ENCODE results near the gene METTL15.
"Not testable (repeated sequence)": the region's sequence is repeated elsewhere in the genome, so short reads cannot be mapped to it uniquely, and the experiment has no call there.

METTL15 gene

GRCh38 chr11:28303477-28304191 lies 195.4 kb downstream of the METTL15 start:
- DNase-seq = no peak

GRCh38 chr11:28315440-28315839 lies 207.3 kb downstream of the METTL15 start:
- no peak for DNase-seq

GRCh38 chr11:28318871-28319270 lies 210.7 kb downstream of the METTL15 start:
- DNase-seq = no peak

- DNase-seq = no peak
These were observed 215.4 kb downstream of the METTL15 start for GRCh38 chr11:28323621-28324020.

GRCh38 chr11:28332393-28332792 lies 224.2 kb downstream of the METTL15 start:
- not testable (repeated sequence) for DNase-seq

GRCh38 chr11:28337701-28338100 lies 229.5 kb downstream of the METTL15 start:
- DNase-seq = no peak

GRCh38 chr11:28338371-28338770 lies 230.2 kb downstream of the METTL15 start:
- no peak for DNase-seq

GRCh38 chr11:28339488-28339887 lies 231.3 kb downstream of the METTL15 start:
- DNase-seq = no peak

- DNase-seq = no peak
These were observed 234.5 kb downstream of the METTL15 start for GRCh38 chr11:28342716-28343115.

GRCh38 chr11:28343304-28344233 lies 235.4 kb downstream of the METTL15 start:
- no peak for DNase-seq

- DNase-seq = no peak
These were observed 238.0 kb downstream of the METTL15 start for GRCh38 chr11:28346209-28346608.

GRCh38 chr11:28346721-28347120 lies 238.5 kb downstream of the METTL15 start:
- no peak for DNase-seq

- no peak for DNase-seq
These were observed 239.2 kb downstream of the METTL15 start for GRCh38 chr11:28347371-28347770.

- no peak for DNase-seq
These were observed 242.0 kb downstream of the METTL15 start for GRCh38 chr11:28350216-28350615.

GRCh38 chr11:28353991-28354390 lies 245.8 kb downstream of the METTL15 start:
- no peak for DNase-seq

- no peak for DNase-seq
These were observed 258.6 kb downstream of the METTL15 start for GRCh38 chr11:28366549-28367346.

- DNase-seq = not testable (repeated sequence)
These were observed 269.9 kb downstream of the METTL15 start for GRCh38 chr11:28378095-28378494.
